Natural killer cell treated with Interleukin-12 subunit alpha and Interleukin-12 subunit beta and Interleukin-15 and Interleukin-18, amount 100 ng/mL, for 72 hours (primary cell): Measurements from ENCODE around the gene LZTS2. TPM values are rescaled to one million over a fixed set of nuclear protein-coding genes. Genes with fewer than 3 reads are reported as not detected.

Experiments used
- ATAC-seq, 2 donors: fragments of 150-1000 bp; cut with Tn5 transposase in 1 of 2; sonication (Bioruptor Pico), chemical (Tn5 transposase) in 1 of 2; 2 replicates each; pipeline ENCODE4 v1.10.0; 2021
- DNase-seq: peaks from one replicate; pipeline ENCODE4 v3.0.0; 2022; ENCODE audit warnings: low spot score
- H3K27ac Mint-ChIP-seq, 2 donors: 1 replicate in 1 of 2; 2 replicates in 1 of 2; pipeline ENCODE4 v1.8.0; 2022; ENCODE audit warnings: mixed read lengths in 2 of 2, mild to moderate bottlenecking in 1 of 2, moderate library complexity in 1 of 2
- H3K27me3 Mint-ChIP-seq, 2 donors: 1 replicate in 1 of 2; 2 replicates in 1 of 2; pipeline ENCODE4 v1.8.0; 2022; ENCODE audit warnings: mixed read lengths in 2 of 2
- H3K36me3 Mint-ChIP-seq: one replicate; pipeline ENCODE4 v1.8.0; 2022; ENCODE audit warnings: mixed read lengths
- H3K4me1 Mint-ChIP-seq, 2 donors: 1 replicate in 1 of 2; 2 replicates in 1 of 2; pipeline ENCODE4 v1.8.0; 2022; ENCODE audit warnings: low read depth in 2 of 2, mixed read lengths in 2 of 2, mild to moderate bottlenecking in 1 of 2
- H3K4me3 Mint-ChIP-seq: one replicate; pipeline ENCODE4 v1.8.0; 2022; ENCODE audit warnings: mixed read lengths
- H3K9me3 Mint-ChIP-seq: 2 replicates; pipeline ENCODE4 v1.8.0; 2022; ENCODE audit warnings: mixed read lengths
- total RNA-seq, 2 donors: library from RNA; stranded (reverse); gene quantifications; one replicate each; pipeline ENCODE4 v1.2.3, GENCODE V29; 2022

LZTS2 gene
- total RNA-seq, 2 donors from 2014 or later: 6.2 to 6.4 TPM

DNA sequence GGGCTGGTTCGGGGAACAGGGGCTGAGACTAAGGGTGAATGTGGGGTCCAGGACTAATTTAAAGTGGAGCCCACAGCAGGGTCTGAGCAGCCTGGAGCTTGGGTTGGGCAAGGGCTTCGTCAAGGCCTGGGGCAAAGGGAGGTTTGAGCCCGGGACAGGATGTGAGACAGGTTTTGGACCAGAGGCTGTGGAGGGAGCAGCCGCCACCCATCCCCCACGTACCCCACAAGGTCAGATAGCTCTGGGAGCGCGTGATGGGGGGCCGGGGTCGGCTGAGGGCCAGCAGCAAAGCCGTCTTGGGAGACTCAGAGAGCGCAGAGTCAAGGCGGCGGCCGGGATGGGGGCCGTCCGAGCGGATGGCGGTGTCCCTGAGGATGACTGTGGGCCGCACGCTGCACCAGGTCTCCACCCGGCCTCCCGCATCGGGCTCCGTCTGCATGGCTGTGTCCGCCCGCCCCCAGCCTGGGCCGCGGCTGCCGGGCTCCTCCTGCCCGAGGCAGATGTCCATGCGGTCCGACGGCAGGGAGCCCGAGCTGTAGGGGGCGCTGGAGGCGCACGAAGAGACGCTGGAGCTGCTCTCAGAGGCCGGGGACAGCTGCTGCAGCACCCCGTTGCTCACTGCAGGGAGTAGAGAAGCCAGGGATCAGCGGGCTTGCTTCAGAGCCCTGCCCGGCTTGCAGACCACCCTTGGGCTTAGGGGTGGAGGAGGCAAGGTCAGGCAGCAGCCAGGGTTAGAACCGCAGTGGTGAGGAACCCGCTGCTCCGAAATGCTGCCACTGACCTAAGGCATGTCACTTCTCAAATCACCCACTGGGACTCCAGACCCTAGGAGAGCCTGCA is 19.2 kb downstream of the LZTS2 start:
- Mint-ChIP-seq H3K27me3 (peaks cover 26 to 28% of the 10 kb centered on the region in 2 donors), H3K36me3 (no peaks in the 10 kb centered on the region), H3K4me3 (no peak overlapping the region), H3K27ac (no peak overlapping the region), H3K4me1 (peaks cover 5 to 14% of the 10 kb centered on the region in 2 donors), H3K9me3 (no peaks in the 10 kb centered on the region)
- ATAC-seq (peak; percentile 70 to 79), DNase-seq (no peak)

DNA sequence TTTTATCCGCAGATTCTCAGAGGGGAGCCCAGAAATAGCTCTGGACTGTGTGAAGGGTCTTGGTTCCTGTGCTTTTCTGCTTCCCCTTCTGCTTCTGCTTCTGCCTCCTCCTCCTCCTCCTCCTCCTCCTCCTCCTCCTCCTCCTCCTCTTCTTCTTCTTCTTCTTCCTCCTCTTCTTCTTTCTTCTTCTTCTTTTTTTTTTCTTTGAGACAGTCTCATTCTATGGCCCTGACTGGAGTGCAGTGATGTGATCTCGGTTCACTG is 19.8 kb downstream of the LZTS2 start:
- Mint-ChIP-seq H3K27me3 (peaks cover 26 to 28% of the 10 kb centered on the region in 2 donors), H3K27ac (no peak overlapping the region), H3K9me3 (no peaks in the 10 kb centered on the region), H3K4me3 (no peak overlapping the region), H3K36me3 (no peaks in the 10 kb centered on the region), H3K4me1 (peaks cover 5 to 10% of the 10 kb centered on the region in 2 donors)
- no peak for DNase-seq
- no peak for ATAC-seq

DNA sequence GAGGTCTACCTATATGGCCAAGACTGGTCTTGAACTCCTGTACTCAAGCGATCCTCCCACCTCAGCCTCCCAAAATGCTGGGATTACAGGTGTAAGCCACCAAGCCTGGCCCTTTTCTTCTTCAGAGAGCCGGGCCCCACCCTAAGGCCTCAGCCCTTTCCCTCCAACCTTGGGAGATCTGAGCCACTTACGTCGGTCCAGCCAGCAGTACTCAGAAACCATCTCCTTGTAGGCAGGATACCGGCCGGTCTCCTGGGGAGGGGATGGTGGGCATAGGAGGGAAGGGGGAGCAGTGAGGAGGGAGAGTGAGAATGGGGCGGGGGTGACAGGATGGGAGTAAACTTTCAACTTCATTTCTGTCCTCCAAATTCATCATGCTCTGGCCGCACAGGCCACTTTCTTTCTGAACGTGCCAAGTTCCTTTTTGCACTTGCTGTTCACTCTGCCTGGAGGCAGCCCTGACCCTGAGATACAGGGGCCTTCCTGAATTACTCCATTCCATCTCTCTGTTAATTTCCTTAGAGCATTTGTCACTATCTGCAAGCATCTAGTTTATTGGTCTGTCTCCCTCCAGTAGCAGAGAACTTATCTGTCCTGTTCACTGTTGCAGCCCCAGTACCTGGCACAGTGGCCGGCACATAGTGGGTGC is 20.9 kb downstream of the LZTS2 start:
- H3K27me3 Mint-ChIP-seq: peaks cover 23 to 28% of the 10 kb centered on the region in 2 donors
- ATAC-seq (no peak), DNase-seq (no peak)
- no peak overlapping the region for H3K27ac Mint-ChIP-seq
- no peaks in the 10 kb centered on the region for H3K36me3 Mint-ChIP-seq
- no peaks in the 10 kb centered on the region for H3K9me3 Mint-ChIP-seq
- no peak overlapping the region for H3K4me3 Mint-ChIP-seq
- H3K4me1 Mint-ChIP-seq: peaks cover 5 to 7% of the 10 kb centered on the region in 2 donors

DNA sequence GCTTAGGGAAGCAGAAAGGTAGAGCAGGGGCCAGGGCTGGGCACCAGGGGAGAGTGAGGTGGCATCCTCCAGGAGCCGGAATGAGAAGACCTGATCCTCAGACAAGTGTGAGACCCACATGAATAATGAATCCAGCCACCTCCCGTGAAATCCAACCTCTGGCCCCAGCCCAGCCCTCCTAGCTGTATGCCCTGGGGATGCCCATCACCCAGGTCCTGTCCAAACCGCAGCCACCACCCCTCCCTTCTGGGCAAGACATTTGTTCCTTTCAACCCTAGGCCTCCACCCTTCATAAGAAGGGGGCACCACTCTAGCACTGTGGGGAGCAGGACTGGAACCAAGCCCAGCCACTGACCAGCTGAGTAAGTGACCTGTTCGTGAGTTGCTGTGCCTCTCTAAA is 21.6 kb downstream of the LZTS2 start:
- no peak for ATAC-seq
- Mint-ChIP-seq H3K9me3 (no peaks in the 10 kb centered on the region), H3K36me3 (no peaks in the 10 kb centered on the region), H3K27ac (no peak overlapping the region), H3K27me3 (peaks cover 21 to 23% of the 10 kb centered on the region in 2 donors), H3K4me1 (peaks cover 5 to 7% of the 10 kb centered on the region in 2 donors), H3K4me3 (no peak overlapping the region)
- no peak for DNase-seq

DNA sequence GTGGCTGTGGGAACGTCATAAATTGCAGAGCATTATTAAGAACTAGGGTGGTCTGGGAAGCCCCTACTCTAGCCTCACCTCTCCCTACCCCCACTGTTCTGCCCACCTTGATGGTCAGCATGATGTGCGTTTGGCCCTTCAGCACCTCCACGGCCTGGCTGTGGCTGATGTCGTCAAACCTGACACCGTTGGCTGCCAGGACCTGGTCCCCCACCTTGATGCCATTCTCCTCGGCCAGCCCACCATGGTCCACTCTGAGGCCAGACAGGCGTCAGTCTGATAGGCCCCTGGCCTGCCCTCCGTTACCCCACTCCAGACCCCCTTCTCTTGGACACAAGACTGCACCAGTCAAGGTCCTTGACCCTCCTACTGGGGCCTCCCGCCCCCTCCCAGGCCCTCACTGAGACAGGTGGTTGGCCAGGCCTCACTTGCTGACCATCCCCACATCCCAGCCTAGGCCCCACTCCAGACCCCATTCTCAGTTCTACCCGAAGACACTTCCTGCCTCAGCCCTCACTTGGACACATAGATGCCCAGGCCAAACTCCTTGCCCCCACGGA is 22.2 kb downstream of the LZTS2 start:
- no peak for DNase-seq
- ATAC-seq: no peak
- H3K36me3 Mint-ChIP-seq: no peaks in the 10 kb centered on the region
- peaks cover 5 to 7% of the 10 kb centered on the region in 2 donors for H3K4me1 Mint-ChIP-seq
- no peak overlapping the region for H3K4me3 Mint-ChIP-seq
- no peaks in the 10 kb centered on the region for H3K9me3 Mint-ChIP-seq
- peaks cover 16 to 18% of the 10 kb centered on the region in 2 donors for H3K27me3 Mint-ChIP-seq
- no peak overlapping the region for H3K27ac Mint-ChIP-seq

DNA sequence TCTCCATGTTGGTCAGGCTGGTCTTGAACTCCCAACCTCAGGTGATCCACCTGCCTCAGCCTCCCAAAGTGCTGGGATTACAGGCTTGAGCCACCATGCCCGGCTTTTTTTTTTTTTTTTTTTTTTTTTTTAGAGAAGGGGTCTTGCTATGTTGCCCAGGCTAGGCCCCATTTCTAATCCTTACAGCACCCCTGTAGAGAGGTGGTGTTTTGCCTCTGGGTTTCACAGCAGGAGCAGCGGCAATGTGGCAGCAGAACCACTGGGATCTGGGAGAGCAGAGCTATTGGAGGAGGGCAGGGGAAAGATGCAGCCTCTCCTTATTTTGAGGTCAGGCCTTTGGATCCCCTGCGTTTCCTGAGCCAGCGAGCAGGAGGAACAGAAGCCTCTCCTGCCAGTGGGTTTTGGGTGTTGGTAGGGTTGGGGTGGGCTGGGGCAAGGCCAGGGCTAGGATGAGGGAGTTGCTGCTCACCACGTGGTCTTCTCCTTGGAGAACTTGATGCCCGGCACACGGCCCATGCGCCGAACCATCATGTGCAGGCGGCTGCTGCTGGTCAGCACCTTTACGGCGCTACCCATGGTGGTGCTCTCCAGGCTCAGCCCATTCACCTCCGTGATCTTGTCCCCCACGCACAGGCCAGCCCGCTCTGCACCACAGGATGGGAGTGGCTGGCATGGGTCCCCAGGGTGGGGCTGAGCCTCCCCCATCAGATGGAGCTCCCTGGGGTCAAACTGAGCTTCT is 23.5 kb downstream of the LZTS2 start:
- no peak for DNase-seq
- Mint-ChIP-seq H3K9me3 (no peaks in the 10 kb centered on the region), H3K4me3 (no peak overlapping the region), H3K27me3 (peaks cover 8 to 10% of the 10 kb centered on the region in 2 donors), H3K36me3 (no peaks in the 10 kb centered on the region), H3K4me1 (peaks cover 5 to 7% of the 10 kb centered on the region in 2 donors), H3K27ac (no peak overlapping the region)
- no peak for ATAC-seq

DNA sequence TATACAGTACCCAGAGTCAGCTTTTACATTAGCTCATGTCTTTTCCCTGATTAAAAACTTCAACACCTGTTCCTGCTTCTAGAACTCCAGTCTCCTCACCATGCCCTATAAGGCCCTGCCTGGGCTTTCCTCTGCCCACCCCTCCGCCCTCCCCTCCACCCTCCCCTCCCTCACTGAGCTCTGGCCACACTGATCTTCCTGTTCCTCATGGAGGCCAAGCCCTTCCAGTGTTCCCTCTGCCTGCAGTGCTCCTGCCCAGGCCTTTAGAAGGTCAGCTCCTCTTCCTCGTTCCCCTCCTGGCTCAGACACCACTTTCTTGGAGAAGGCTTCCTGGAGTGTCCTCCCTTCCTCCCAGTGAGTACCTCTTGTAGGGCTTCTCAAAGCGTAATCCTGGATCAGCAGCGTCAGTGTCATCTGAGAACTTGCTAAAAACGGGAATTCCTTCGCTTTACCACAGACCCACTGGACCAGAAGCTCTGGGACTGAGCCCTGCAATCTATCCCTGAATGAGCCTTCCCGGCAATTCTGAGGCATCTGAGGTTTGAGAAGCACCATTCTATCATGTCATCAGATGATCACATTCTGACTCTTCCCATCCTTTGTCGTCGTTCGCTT is 27.6 kb downstream of the LZTS2 start:
- Mint-ChIP-seq H3K4me3 (no peak overlapping the region), H3K4me1 (peaks cover 6 to 10% of the 10 kb centered on the region in 2 donors), H3K27me3 (peaks cover 0 to 2% of the 10 kb centered on the region in 2 donors), H3K36me3 (no peaks in the 10 kb centered on the region), H3K27ac (no peak overlapping the region), H3K9me3 (no peaks in the 10 kb centered on the region)
- no peak for ATAC-seq
- no peak for DNase-seq

DNA sequence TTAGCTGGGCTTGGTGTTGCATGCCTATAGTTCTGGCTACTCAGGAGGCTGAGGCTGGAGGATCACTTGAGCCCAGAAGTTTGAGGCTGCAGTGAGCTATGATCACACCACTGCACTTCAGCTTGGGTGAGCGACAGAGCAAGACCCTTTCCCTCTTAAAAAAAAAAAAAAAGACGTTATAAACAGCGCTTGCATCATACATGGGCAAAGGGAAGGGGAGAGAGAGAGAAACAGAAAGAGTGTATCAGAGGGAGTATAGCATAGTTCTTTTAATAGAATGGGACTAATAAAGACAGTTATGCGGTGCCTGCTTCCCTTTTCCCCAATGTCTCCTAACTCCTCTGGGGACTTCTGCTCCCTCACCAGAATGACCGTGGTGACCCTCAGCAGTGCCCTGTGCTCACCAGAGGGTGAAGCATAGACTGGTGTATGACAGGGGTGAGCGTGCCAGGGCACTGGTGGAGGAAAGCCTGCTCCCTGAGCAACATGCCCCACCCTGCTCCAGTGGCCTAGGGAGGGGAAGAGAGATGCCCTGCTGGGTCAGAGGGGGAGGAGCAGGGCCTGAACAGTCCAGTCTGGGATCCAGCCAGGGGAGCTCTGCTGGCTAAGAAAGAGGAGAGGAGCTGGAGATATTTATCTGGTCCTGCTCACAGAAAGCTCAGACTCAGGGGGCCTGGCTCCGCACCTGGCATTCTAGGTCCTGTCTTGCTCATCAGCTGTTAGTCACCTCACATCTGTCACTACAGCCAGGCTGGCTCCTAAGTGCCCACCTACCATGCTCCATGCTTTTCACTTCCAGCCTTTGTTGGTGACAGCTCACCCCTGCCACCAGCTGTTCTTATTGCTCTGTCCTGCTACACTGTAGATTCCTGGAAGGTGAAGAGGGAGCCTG is 29.1 kb downstream of the LZTS2 start:
- Mint-ChIP-seq H3K27ac (no peak overlapping the region), H3K4me1 (peaks cover 15 to 22% of the 10 kb centered on the region in 2 donors), H3K4me3 (no peak overlapping the region), H3K36me3 (no peaks in the 10 kb centered on the region), H3K9me3 (no peaks in the 10 kb centered on the region), H3K27me3 (peaks cover 0 to 2% of the 10 kb centered on the region in 2 donors)
- DNase-seq (no peak), ATAC-seq (no peak)

DNA sequence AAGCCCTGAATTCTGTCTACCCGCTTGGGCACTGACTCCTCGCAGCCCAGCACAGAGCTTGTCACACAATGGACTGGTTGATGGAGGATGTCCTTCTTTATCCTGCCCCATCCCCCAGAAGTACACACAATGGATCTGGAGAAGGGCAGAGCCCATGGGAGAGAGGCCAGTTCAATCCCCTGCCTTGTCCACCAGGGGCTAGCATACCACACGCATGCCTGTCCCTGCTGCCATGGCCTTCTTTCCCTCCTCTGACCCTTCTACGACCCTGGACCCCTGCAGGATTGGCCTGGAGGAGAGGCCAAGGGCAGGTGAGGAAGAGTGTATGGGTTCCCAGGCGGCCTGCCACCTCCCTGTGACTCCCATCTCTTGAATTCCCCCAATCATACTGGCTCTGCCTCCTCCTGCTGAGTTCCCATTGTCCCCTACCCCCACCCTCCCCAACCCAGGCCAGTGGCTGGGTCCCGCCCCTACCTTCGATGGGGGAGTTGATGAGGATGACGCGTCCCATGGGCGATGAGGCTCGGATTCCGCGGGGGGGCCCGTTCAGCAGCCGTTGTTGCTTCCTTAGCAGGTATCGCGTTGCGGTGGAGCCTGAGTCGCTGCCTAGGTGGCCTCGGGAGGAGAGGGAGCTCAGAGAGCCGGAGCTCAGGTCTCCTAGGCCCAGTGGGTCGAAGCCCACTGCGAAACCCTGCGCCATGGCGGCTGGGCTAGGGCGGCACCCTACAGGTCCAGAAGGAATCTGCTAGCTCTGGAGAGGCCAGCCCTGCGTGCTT is 30.1 kb downstream of the LZTS2 start:
- Mint-ChIP-seq H3K36me3 (no peaks in the 10 kb centered on the region), H3K9me3 (no peaks in the 10 kb centered on the region), H3K4me3 (no peak overlapping the region), H3K27ac (no peak overlapping the region), H3K4me1 (peaks cover 15 to 22% of the 10 kb centered on the region in 2 donors), H3K27me3 (peaks cover 0 to 2% of the 10 kb centered on the region in 2 donors)
- no peak for ATAC-seq
- no peak for DNase-seq

DNA sequence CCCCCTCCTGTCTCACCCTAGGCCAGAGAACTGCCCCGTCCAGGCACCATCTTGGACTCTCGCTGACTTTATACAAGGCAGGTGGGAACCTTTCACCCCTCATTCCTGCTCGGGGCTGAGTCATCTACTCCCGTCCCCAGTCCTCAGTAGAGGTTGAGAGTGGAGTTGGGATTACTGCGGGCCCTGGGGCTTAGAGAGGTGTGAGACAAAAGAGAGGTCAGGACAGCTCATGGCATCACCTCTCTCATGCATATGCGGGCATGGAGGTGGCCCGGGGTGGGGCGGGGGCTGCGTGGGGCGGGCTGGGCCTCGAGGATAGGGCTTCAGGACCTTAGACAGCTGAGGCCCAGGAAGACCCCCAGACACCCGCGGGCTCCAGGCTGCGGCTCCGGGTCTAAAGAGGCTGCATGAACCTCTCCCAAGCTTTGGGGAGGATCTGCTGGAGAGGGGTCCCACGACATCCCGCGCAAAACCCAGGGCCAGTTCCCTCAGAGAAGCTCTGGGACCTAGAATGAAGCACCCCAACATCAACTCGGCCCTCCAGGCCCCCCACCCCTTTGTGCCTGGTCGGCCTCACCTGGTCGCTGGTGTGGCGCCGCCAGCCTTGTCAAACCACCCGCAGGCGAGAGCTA is 31.0 kb downstream of the LZTS2 start:
- Mint-ChIP-seq H3K36me3 (no peaks in the 10 kb centered on the region), H3K27ac (peak overlapping the region in 1 of 2 donors; percentile 61), H3K27me3 (peaks cover 0 to 2% of the 10 kb centered on the region in 2 donors), H3K9me3 (no peaks in the 10 kb centered on the region), H3K4me1 (peaks cover 15 to 22% of the 10 kb centered on the region in 2 donors), H3K4me3 (peak overlapping the region; percentile 93)
- DNase-seq: no peak
- no peak for ATAC-seq

DNA sequence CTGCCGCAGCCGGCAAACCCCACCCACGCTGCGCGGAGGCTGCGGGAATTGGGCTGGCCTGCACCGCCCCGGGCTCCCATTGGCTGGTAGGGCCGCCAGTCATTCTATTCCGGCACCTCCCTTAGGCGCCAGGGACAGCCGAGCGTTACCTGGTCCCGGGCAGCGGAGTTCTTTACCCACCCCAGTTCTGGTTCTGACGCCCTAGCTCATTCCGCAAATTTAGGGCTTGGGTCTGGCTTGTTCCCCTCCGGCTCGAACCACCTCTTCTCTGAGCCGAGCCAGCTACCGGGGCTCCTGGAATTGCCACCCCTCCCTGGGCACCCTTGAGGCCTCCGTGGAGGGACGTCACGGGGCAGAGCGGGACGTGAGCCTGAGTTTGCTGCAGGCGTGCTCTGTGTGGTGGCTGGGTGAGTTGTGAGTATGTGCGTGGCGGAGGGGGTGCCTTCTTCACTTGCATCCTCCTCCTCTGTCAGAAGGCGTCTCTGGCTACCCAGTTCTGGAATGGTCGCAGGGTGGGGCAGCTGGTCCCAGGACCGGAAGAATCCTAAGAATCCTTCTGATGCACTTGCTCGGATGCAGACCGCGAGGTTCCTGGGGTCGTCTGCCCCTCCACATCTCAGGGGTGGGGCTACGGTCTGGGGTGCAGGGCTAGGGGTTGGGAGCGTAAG is 31.7 kb downstream of the LZTS2 start, which contains the start of the genes PDZD7 and SFXN3:
PDZD7 (minus strand) TSS at position 2 of the 668 bp plus-strand sequence. CDS start 910 bp downstream, outside the sequence.
SFXN3 (plus strand) TSS at position 107 of the 668 bp plus-strand sequence. CDS start 3,461 bp downstream, outside the sequence.
- Mint-ChIP-seq H3K9me3 (no peaks in the 10 kb centered on the region), H3K27ac (peak within 1 kb of the TSS; percentile 61 to 80), H3K27me3 (peaks cover 0 to 2% of the 10 kb centered on the region in 2 donors), H3K4me1 (peaks cover 15 to 22% of the 10 kb centered on the region in 2 donors), H3K36me3 (no peaks in the 10 kb centered on the region), H3K4me3 (peak within 1 kb of the TSS; percentile 93)
- DNase-seq (peak; percentile 98), ATAC-seq (peak; percentile 93 to 95)
